Liver (tissue), 9 donors: ENCODE measurements around the gene GALR2. TPM values are rescaled to one million over a fixed set of nuclear protein-coding genes. Genes with fewer than 3 reads are reported as not detected.

Source experiments
- DNase-seq: peaks from one replicate; pipeline ENCODE4 v3.0.0-alpha.2; 2017; ENCODE audit warnings: low spot score
- H3K27ac ChIP-seq, 2 donors: one replicate each; pipeline ENCODE4 v1.7.0; 2013; ENCODE audit warnings: inconsistent platforms in 2 of 2, low read length in 2 of 2, control low read depth in 1 of 2, low read depth in 1 of 2, mild to moderate bottlenecking in 1 of 2
- H3K27me3 ChIP-seq, 4 donors: one replicate each; pipeline versions ENCODE4 v1.6.1 to v1.7.0; 2013; ENCODE audit warnings: low read length in 3 of 4, inconsistent platforms in 1 of 4, mild to moderate bottlenecking in 1 of 4, moderate library complexity in 1 of 4; ENCODE audit not compliant: control insufficient read depth in 4 of 4, insufficient read depth in 4 of 4
- H3K36me3 ChIP-seq, 4 donors: one replicate each; pipeline versions ENCODE4 v1.6.1 to v1.7.0; 2013; ENCODE audit warnings: low read length in 3 of 4, mild to moderate bottlenecking in 3 of 4, low read depth in 1 of 4, moderate library complexity in 1 of 4; ENCODE audit not compliant: control insufficient read depth in 4 of 4, insufficient read depth in 3 of 4
- H3K4me1 ChIP-seq, 4 donors: one replicate each; pipeline versions ENCODE4 v1.6.1 to v1.7.0; 2013; ENCODE audit warnings: low read length in 3 of 4, mild to moderate bottlenecking in 3 of 4, moderate library complexity in 1 of 4; ENCODE audit not compliant: control insufficient read depth in 4 of 4, insufficient read depth in 4 of 4
- H3K4me3 ChIP-seq, 3 donors: one replicate each; pipeline versions ENCODE4 v1.6.1 to v1.7.0; 2013; ENCODE audit warnings: low read length in 3 of 3, control low read depth in 1 of 3, low read depth in 1 of 3, mild to moderate bottlenecking in 1 of 3
- H3K9ac ChIP-seq, 2 donors: one replicate each; pipeline ENCODE4 v1.7.0; 2013; ENCODE audit warnings: low read length in 2 of 2, mild to moderate bottlenecking in 2 of 2, moderate library complexity in 2 of 2, control low read depth in 1 of 2, low read depth in 1 of 2
- H3K9me3 ChIP-seq, 4 donors: one replicate each; pipeline versions ENCODE4 v1.6.1 to v1.7.0; 2013; ENCODE audit warnings: low read length in 3 of 4; ENCODE audit not compliant: control insufficient read depth in 4 of 4
- EGR1 ChIP-seq, 2 donors: IDR thresholded peaks; 2 replicates each; pipeline ENCODE4 v1.6.1; 2016 to 2018; ENCODE audit warnings: antibody characterized with exemption in 2 of 2, low read depth in 2 of 2
- FOXA1 ChIP-seq: IDR thresholded peaks from 2 replicates; pipeline ENCODE4 v1.6.1; 2016; ENCODE audit warnings: antibody characterized with exemption
- FOXA2 ChIP-seq: IDR thresholded peaks from 2 replicates; pipeline ENCODE4 v1.6.1; 2016; ENCODE audit warnings: antibody characterized with exemption
- GABPA ChIP-seq, 2 donors: IDR thresholded peaks in 1 of 2; conservative IDR thresholded peaks in 1 of 2; 2 replicates each; pipeline ENCODE4 v1.6.1; 2016; ENCODE audit warnings: antibody characterized with exemption in 2 of 2, mild to moderate bottlenecking in 1 of 2, moderate library complexity in 1 of 2
- HNF4A ChIP-seq, 2 donors: conservative IDR thresholded peaks; 2 replicates each; pipeline ENCODE4 v1.6.1; 2016; ENCODE audit warnings: antibody characterized with exemption in 2 of 2, mild to moderate bottlenecking in 2 of 2
- HNF4G ChIP-seq: IDR thresholded peaks from 2 replicates; pipeline ENCODE4 v1.6.1; 2016; ENCODE audit warnings: antibody characterized with exemption
- JUND ChIP-seq, 2 donors: IDR thresholded peaks; 2 replicates each; pipeline ENCODE4 v1.6.1; 2016; ENCODE audit warnings: antibody characterized with exemption in 2 of 2
- NR2F2 ChIP-seq: IDR thresholded peaks from 2 replicates; pipeline ENCODE4 v1.6.1; 2016; ENCODE audit warnings: antibody characterized with exemption
- RAD21 ChIP-seq, 2 donors: IDR thresholded peaks; 2 replicates each; pipeline ENCODE4 v1.6.1; 2016; ENCODE audit warnings: antibody characterized with exemption in 2 of 2, mild to moderate bottlenecking in 2 of 2
- REST ChIP-seq: IDR thresholded peaks from 2 replicates; pipeline ENCODE4 v1.6.1; 2016; ENCODE audit warnings: antibody characterized with exemption, mild to moderate bottlenecking
- RXRA ChIP-seq, 2 donors: IDR thresholded peaks; 2 replicates each; pipeline ENCODE4 v1.6.1; 2017 to 2018; ENCODE audit warnings: antibody characterized with exemption in 2 of 2, mild to moderate bottlenecking in 1 of 2
- SP1 ChIP-seq: IDR thresholded peaks from 2 replicates; pipeline ENCODE4 v1.6.1; 2018; ENCODE audit warnings: antibody characterized with exemption, mild to moderate bottlenecking
- TAF1 ChIP-seq: conservative IDR thresholded peaks from 2 replicates; pipeline ENCODE4 v1.6.1; 2016; ENCODE audit warnings: antibody characterized with exemption, mild to moderate bottlenecking
- YY1 ChIP-seq: IDR thresholded peaks from 2 replicates; pipeline ENCODE4 v1.6.1; 2016; ENCODE audit warnings: antibody characterized with exemption, mild to moderate bottlenecking
- ZBTB33 ChIP-seq: IDR thresholded peaks from 2 replicates; pipeline ENCODE4 v1.6.1; 2016; ENCODE audit warnings: antibody characterized with exemption
- WGBS: extraction: QIAGEN DNeasy Blood & Tissue Kit; methylation state at CpG from one replicate; pipeline ENCODE4 v1.1.7; 2013; 5-methylcytosine and 5-hydroxymethylcytosine counted together
- polyA plus RNA-seq, 2 donors: library from polyadenylated mRNA; stranded (reverse) in 1 of 2; unstranded in 1 of 2; fragments of 200-250 nt in 1 of 2; fragments of >200 nt in 1 of 2; fragmentation: Nextera tagmentation in 1 of 2; extraction: Ambion mirVana in 1 of 2; gene quantifications; one replicate each; pipeline versions ENCODE4 v1.2.1 to v1.2.3, GENCODE V29; 2013 to 2015
- total RNA-seq, 2 donors: library from RNA; depleted of rRNA; stranded (reverse); fragments of >200 nt; gene quantifications; one replicate each; pipeline ENCODE4 v1.2.3, GENCODE V29; 2014
- TF ChIP-seq, protein P1 (sequence below): IDR thresholded peaks from 2 replicates; pipeline ENCODE4 v1.6.1; 2016; ENCODE audit warnings: antibody characterized with exemption
- TF ChIP-seq, protein P2 (sequence below): IDR thresholded peaks from 2 replicates; pipeline ENCODE4 v1.6.1; 2016; ENCODE audit warnings: antibody characterized with exemption
- TF ChIP-seq, protein P3 (sequence below): fragments of 150-350 bp; IDR thresholded peaks from 2 replicates; pipeline ENCODE4 v1.5.1; 2017; ENCODE audit warnings: improper control_type of control experiment, low read depth, low read length; ENCODE audit not compliant: missing input control
- donor health status: healthy.
- donor health status: healthy.
- donor health status: healthy.
- donor health status: healthy.
- donor health status: healthy.

GALR2 gene
- total and polyA plus RNA-seq, 4 donors: 0.08 to 0.22 (median 0.14) TPM; not detected in 1

DNA sequence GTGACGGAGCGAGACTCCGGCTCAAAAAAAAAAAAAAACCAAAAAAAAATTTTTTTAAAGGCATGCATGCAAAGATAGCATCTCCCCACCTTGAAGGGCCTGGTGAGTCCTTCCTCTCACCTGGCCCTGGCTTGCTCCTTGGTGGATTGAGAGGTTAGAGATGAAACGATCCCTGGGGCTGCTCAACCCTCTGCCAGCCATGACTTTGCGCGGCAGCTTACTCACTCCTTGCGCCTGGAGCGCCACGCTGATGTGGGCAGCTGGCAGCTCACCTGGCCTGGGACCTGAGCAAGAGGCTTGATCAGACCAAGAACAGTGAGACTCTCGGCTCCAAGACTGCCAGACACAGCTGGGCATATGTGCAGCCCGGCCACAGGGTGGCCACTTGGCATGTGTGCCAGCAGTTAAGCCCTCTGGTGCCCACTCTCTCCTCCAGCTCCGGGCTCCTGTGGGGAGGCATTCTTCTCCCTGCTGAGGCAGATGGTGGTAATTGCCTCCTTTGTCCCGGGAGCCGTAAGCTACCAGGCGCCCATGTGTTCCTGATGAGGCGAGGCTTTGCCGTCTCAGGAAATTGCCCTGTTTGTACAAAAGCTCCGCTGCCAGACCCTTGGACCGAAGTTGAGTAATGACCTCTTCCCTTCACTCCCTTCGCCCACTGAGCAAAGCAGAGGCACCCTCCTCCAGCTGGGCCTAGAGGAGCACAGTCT lies 42.4 kb upstream of the GALR2 start:
- 83% methylated on average over 20 of the region's 20 CpGs for WGBS
- no peaks in the 10 kb centered on the region for H3K36me3 ChIP-seq
- no peak overlapping the region for H3K27ac ChIP-seq
- TF ChIP-seq GABPA (IDR thresholded peaks at IDR 0.05 in 1 of 2, conservative IDR thresholded peaks at IDR 0.05 in 1 of 2): no peak
- TF ChIP-seq EGR1 (IDR thresholded peaks at IDR 0.05; ENCODE audit: low read depth in 2 of 2): no peak
- TF ChIP-seq YY1: no peak
- TF ChIP-seq, protein P1, sequence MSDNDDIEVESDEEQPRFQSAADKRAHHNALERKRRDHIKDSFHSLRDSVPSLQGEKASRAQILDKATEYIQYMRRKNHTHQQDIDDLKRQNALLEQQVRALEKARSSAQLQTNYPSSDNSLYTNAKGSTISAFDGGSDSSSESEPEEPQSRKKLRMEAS: no peak
- TF ChIP-seq HNF4G: no peak
- TF ChIP-seq RAD21 (IDR thresholded peaks at IDR 0.05): no peak
- TF ChIP-seq JUND (IDR thresholded peaks at IDR 0.05): no peak
- no peak for TF ChIP-seq HNF4A (conservative IDR thresholded peaks at IDR 0.05)
- no peak for TF ChIP-seq FOXA2
- no peak for TF ChIP-seq SP1
- no peak for TF ChIP-seq ZBTB33
- TF ChIP-seq, protein P2, sequence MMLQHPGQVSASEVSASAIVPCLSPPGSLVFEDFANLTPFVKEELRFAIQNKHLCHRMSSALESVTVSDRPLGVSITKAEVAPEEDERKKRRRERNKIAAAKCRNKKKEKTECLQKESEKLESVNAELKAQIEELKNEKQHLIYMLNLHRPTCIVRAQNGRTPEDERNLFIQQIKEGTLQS: no peak
- TF ChIP-seq NR2F2: no peak
- TF ChIP-seq REST: no peak
- TF ChIP-seq FOXA1: no peak
- no peak overlapping the region for H3K9ac ChIP-seq
- H3K4me1 ChIP-seq: peaks cover 0 to 3% (median 1%) of the 10 kb centered on the region in 4 donors
- DNase-seq: no peak
- no peaks in the 10 kb centered on the region for H3K27me3 ChIP-seq
- H3K9me3 ChIP-seq: no peaks in the 10 kb centered on the region
- no peak overlapping the region for H3K4me3 ChIP-seq

DNA sequence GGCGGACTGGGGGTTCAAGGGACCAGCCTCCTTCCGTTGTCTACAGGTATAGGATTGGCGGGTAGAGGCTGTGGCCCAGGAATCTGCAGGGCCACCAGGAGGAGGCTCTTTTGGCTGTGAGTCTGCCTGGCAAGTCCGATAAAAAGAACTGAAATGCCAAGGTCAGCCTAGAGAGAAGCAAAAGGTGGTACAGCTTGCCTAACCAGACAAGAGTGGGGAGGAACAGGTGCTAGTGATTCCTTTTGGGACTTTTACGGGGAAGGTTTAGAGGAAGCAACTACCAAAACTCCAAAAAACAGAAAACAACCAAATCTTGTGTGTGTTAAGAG lies 41.8 kb upstream of the GALR2 start:
- Histone ChIP-seq H3K36me3 (peaks cover 0 to 3% (median 0%) of the 10 kb centered on the region in 4 donors), H3K4me1 (peaks cover 0 to 3% (median 1%) of the 10 kb centered on the region in 4 donors), H3K9me3 (no peaks in the 10 kb centered on the region), H3K4me3 (no peak overlapping the region), H3K27ac (no peak overlapping the region), H3K27me3 (no peaks in the 10 kb centered on the region), H3K9ac (no peak overlapping the region)
- DNase-seq: no peak
- 94% methylated on average over 5 of the region's 5 CpGs for WGBS
- TF ChIP-seq EGR1 (IDR thresholded peaks at IDR 0.05; ENCODE audit: low read depth in 2 of 2): no peak
- TF ChIP-seq, protein P3, sequence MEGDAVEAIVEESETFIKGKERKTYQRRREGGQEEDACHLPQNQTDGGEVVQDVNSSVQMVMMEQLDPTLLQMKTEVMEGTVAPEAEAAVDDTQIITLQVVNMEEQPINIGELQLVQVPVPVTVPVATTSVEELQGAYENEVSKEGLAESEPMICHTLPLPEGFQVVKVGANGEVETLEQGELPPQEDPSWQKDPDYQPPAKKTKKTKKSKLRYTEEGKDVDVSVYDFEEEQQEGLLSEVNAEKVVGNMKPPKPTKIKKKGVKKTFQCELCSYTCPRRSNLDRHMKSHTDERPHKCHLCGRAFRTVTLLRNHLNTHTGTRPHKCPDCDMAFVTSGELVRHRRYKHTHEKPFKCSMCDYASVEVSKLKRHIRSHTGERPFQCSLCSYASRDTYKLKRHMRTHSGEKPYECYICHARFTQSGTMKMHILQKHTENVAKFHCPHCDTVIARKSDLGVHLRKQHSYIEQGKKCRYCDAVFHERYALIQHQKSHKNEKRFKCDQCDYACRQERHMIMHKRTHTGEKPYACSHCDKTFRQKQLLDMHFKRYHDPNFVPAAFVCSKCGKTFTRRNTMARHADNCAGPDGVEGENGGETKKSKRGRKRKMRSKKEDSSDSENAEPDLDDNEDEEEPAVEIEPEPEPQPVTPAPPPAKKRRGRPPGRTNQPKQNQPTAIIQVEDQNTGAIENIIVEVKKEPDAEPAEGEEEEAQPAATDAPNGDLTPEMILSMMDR: no peak
- TF ChIP-seq REST: no peak
- no peak for TF ChIP-seq FOXA1
- no peak for TF ChIP-seq JUND (IDR thresholded peaks at IDR 0.05)
- no peak for TF ChIP-seq YY1
- TF ChIP-seq, protein P1: no peak
- no peak for TF ChIP-seq NR2F2
- TF ChIP-seq TAF1: no peak
- no peak for TF ChIP-seq SP1
- TF ChIP-seq RAD21 (IDR thresholded peaks at IDR 0.05): no peak
- no peak for TF ChIP-seq HNF4A (conservative IDR thresholded peaks at IDR 0.05)
- no peak for TF ChIP-seq HNF4G
- TF ChIP-seq, protein P2: no peak
- no peak for TF ChIP-seq FOXA2
- TF ChIP-seq RXRA (IDR thresholded peaks at IDR 0.05): no peak
- no peak for TF ChIP-seq GABPA (IDR thresholded peaks at IDR 0.05 in 1 of 2, conservative IDR thresholded peaks at IDR 0.05 in 1 of 2)
